Stimulated activated CD4-positive, alpha-beta T cell treated with anti-CD3 and anti-CD28 coated beads, Interleukin-15, amount 100 ng/mL, for 24 hours (primary cell): ENCODE results near the gene LIPG.
"Not testable (repeated sequence)": the region's sequence is repeated elsewhere in the genome, so short reads cannot be mapped to it uniquely, and the experiment has no call there.

Experiments
- DNase-seq: peaks from one replicate; pipeline ENCODE4 v3.0.0-alpha.2; 2020

LIPG gene

GRCh38 chr18:49561289-49562193 is at the start of gene LIPG:
LIPG (plus strand) TSS chr18:49562057; CDS start chr18:49562309, 252 bp downstream.
- DNase-seq, result peak; percentile 69

- not testable (repeated sequence) for DNase-seq
Observed at GRCh38 chr18:49512876-49513275, 49.0 kb upstream of the LIPG start.

DNA sequence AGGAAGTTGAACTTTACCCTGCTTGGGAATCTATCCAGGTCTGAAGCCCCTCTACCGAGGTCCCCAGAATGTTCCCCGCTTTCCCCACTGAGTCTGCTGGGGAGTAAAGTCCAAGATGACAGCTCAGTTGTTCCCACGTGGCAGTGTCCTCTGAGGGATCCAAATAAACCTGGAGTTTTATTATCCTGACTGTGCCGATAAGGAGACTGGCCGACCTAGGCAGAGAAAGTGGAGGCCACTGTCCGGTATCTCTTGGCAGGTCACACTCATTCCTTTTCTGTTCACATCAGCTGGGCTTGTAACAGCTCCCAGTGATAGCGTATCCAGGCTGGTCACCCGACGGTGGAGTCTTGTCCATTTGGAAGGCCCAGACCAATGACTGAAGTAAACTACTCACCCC is 47.3 kb upstream of the LIPG start:
- no peak for DNase-seq

DNA sequence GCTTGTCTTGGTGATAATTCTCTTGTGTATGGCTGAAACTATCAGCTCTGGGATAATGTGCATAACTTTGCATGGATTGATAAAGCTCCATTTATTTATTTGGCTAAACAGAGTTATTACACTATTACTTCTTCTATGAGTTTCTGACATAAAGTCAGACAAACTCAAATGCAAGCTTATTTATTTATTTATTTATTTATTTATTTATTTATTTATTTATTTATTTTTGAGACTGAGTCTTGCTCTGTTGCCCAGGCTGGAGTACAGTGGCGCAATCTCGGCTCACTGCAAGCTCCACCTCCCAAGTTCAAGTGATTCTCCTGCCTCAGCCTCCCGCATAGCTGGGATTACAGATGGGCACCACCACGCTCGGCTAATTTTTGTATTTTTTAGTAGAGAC is 46.9 kb upstream of the LIPG start:
- DNase-seq, result not testable (repeated sequence)

- no peak for DNase-seq
Observed at GRCh38 chr18:49515516-49515915, 46.3 kb upstream of the LIPG start.

DNA sequence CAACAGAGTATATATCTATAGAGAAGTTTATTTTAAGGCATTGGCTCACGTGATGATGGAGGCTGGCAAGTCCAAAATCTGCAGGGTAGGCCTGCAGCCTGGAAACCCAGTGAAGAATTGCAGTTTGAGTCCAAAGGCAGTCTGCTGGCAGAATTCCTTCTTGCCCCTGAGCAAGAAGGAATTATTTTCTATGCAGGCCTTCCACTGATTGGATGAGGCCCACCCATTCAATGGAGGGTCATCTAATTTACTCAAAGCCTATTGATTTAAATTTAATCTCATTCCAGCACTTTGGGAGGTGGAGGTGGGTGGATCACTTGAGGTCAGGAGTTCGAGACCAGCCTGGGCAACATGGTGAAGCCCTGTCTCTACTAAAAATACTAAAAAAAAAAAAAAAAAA is 44.4 kb upstream of the LIPG start:
- no peak for DNase-seq

- DNase-seq, result no peak
Observed at GRCh38 chr18:49519101-49519971, 42.5 kb upstream of the LIPG start.

DNA sequence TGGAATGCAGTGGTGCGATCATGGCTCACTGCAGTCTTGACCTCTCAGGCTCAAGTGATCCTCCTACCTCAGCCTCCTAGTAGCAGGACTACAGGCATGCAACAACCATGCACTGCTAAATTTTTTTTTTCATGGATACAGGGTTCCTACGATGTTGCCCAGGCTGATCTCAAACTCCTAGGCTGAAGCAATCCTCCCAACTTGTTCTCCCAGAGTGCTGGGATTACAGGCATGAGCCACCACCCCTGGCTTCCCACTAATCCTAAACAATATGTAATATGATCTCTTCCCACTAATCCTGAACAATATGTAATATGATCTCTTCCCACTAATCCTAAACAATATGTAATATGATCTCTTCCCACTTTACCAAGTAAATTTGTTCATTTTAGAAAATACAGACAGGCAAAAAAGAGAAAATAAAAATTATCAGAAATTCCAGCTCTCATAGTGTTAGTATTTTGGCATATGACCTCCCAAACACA is 41.2 kb upstream of the LIPG start:
- DNase-seq, result no peak

- no peak for DNase-seq
Observed at GRCh38 chr18:49521216-49521835, 40.5 kb upstream of the LIPG start.

DNA sequence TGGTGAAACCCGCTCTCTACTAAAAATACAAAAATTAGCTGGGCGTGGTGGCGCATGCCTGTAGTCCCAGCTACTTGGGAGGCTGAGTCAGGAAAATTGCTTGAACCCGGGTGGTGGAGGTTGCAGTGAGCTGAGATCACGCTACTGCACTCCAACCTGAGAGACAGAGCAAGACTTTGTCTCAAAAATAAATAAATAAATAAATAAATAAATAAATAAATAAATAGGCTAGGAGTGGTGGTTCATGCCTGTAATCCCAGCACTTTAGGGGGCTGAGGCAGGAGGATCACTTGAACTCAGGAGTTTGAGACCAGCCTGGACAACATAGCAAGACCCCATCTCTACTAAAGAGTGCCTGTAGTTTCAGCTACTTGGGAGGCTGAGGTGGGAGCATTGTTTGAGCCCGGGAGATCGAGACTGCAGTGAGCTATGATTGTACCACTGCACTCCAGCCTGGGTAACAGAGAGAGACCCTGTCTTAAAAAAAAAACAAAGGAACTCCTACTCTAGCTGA is 38.2 kb upstream of the LIPG start:
- DNase-seq, result not testable (repeated sequence)

DNA sequence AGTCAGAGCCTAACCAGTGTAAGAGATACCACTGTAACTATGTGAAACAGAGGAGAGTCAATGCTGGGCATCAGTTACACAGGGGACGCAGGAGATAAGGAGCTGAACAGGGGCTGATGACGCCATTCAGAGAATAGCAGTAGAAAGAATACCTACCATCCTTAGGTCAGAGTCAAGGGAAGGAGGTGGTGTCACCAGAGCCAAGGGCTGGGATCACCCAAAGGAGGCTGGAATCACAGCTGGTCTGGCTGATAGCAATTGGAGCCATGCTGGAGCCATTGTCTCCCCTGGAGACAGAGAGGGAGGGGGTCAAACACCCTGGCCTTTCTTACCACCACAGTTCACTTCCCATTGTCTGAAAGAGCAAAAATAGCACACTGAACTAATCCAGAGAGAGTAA is 37.5 kb upstream of the LIPG start:
- no peak for DNase-seq

- DNase-seq, result no peak
Observed at GRCh38 chr18:49524951-49525350, 36.9 kb upstream of the LIPG start.

GRCh38 chr18:49525981-49526380 is 35.9 kb upstream of the LIPG start:
- no peak for DNase-seq

DNA sequence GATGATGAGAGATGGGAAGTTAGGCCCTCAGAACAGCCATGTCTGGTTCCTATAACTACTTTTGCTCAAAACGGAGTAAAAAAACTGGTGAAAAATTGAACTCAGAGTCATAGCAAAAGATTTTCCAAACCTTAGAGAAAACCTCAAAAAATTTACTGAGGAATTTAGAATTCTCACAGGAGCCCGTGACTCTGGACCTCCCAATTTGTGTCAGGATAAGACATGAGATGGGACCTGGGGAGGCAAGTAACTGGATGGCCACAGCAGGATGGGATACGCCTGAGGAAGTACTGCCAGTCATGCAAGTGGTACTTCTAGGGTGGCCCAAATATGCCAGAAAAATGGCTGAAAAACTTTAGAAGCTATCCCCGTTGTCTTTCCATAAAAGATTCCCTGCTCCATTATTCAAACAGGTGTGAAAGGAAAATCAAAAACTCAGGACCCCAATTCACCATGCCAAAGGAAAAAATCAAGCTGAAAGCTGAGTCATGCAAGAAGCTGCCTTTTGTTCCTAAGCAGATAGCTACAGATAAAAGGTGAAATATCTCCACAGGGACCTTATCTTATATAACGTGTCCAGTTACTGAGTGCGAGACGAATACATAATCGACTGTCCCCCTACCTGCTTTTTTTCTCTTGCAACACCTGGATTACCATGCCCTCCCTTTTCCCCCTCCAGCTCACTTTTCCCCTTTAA is 34.1 kb upstream of the LIPG start:
- DNase-seq, result no peak

- DNase-seq, result no peak
Observed at GRCh38 chr18:49529596-49529995, 32.3 kb upstream of the LIPG start.

DNA sequence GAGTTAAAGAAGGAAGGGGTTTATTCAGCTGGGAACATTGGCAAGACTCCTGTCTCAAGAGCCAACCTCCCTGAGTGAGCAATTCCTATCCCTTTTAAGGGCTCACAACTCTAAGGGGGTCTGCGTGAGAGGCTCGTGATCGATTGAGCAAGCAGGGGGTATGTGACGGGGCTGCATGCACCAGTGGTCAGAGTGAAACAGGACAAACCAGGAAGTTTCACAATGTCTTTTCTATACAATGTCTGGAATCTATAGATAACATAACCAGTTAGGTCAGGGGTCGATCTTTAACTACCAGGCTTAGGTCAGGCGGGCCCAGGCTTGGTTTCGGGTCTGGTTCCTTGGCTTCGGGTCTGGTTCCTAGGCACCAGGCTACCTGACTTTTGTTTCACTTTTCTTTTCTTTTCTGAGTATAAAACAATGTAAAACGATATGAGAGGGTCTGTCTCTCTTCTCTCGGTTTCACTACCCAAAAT is 30.1 kb upstream of the LIPG start:
- no peak for DNase-seq

DNA sequence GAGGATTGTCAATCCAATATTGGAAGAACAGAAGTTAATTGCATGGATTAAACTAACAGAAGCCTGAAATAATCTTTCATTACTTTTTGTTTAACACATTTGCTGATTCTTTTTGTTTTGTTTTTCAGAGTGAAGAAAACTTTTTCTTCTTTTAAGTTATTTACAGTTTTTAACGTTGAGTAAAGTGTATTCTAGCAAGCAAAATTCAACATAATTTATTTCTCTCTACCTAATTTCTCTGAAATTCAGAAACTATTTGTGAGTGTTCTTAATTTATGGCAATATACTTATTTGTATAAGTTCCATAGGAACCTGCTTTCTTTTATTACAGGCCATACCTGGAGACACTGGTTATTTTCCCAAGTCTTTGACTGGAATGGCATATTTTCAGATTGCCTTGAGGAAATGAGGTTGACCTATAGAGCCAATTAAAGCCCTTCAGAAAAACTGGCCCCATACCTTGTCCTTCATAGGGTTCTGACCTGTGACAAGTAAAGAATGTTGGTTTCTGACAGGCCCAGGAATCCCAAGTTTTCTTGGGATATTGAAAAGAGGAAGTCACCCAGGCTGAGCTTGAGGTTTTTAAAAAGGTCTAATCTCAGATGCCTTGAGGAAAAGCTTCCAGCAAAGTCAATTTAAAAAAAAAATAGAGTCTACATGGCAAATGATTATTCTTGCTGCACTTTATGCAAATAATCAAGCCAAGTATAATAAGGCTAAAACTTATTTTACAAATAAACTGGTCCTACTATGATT is 26.8 kb upstream of the LIPG start:
- no peak for DNase-seq

- DNase-seq, result no peak
Observed at GRCh38 chr18:49537232-49537896, 24.5 kb upstream of the LIPG start.

DNA sequence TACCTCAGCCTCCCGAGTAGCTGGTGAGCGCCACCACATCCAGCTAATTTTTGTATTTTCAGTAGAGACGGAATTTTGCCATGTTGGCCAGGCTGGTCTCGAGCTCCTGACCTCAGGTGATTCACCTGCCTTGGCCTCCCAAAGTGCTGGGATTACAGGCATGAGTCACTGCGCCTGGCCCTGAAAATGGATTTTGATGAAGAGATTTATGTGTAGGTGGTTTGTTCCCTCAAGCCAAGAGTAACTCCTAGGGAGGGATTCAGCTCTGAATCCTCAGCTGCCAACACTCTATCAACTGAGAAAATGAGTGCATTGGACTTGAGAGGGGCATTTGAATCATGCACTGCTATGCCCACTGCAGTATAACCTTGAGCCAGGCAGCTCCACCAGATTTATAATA is 17.5 kb upstream of the LIPG start:
- no peak for DNase-seq

DNA sequence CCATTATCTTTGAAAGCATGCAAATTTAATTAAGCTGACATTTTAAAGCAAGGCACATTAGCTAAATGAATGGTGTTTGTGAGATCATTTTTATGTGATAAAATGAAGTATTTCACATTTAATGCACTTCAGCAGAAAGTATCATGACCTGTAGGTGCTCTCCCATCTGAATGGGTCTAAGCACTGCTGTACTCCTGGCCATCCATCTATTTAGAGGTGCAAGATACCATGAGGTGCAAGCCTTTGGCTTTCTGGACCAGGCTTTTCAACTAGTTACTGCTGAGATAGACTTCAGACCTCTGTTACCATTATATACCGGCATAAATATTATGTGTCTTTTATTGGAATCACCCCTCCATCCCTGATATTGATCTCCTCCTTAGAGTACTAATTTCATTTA is 15.6 kb upstream of the LIPG start:
- DNase-seq, result no peak

- no peak for DNase-seq
Observed at GRCh38 chr18:49546719-49547273, 15.1 kb upstream of the LIPG start.
